Iris pigment epithelial cell (primary cell): Measurements from ENCODE around the gene ZBTB7B.

Experiments used
- DNase-seq: peaks from one replicate; pipeline ENCODE4 v3.0.0-alpha.2; 2011; ENCODE audit warnings: low read depth

ZBTB7B gene

DNA sequence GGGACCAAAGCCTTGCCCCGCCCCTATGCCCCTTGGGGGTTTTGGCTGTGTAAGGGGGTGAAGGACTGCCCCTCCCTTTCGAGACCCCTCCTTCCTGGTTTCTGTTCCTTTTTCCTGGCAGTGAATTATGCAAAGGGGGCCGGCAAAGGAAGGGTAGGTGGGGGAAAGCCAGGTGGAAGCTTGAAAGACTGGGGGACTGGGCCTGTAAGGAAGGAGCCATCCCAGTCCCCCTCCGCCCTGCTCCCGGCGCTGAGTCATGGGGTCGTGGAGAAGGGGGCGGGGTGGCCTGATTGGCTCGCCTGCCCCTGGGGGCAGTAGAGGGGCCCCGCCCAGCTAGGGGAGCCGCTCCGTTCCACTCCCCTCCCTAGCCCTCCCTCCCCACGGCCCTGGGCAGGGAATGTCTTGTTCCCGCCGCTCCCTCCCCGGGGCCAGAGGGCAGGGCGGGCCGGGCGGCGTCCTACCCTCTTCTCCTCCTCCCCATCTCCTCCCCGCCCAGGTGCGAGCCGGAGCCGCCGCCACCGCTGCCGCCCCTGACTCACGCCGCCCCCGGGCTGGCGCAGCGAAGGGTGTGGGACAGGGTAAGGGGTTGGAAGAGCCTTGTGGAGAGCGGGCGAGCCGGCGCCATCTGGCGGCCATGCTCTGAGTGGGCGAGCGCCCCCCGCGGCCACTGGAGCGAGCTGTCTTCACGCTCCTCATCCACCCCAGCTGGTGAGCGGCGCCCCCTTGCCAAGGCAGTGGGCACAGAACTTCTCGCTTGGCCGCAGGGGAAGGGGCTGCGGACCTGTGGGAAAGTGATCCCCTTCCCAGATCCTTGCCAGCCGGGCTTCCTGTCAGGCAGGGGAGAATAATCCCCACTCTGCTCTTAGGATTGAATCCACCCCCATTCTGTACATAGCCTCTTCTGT is 14.7 kb downstream of the ZBTB7B start:
- peak; percentile 88 for DNase-seq

DNA sequence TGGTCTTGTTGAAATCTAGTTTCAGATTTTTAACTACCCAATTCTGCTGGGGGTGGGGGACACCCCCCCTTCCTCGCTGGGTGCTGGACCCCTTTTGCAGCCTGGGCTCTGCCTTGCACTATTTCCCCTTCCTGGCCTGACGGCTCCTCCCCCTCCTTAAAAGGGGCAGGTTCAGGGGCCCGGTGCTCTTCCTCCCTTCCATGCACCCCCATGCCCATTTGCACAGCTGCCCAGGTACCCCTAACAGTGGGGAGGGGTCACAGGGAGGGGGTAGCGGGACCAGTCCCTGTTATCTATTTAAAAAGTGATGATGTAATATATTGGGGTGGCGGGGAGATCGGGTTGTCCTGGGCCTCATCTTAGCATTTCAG is 15.3 kb downstream of the ZBTB7B start:
- no peak for DNase-seq

DNA sequence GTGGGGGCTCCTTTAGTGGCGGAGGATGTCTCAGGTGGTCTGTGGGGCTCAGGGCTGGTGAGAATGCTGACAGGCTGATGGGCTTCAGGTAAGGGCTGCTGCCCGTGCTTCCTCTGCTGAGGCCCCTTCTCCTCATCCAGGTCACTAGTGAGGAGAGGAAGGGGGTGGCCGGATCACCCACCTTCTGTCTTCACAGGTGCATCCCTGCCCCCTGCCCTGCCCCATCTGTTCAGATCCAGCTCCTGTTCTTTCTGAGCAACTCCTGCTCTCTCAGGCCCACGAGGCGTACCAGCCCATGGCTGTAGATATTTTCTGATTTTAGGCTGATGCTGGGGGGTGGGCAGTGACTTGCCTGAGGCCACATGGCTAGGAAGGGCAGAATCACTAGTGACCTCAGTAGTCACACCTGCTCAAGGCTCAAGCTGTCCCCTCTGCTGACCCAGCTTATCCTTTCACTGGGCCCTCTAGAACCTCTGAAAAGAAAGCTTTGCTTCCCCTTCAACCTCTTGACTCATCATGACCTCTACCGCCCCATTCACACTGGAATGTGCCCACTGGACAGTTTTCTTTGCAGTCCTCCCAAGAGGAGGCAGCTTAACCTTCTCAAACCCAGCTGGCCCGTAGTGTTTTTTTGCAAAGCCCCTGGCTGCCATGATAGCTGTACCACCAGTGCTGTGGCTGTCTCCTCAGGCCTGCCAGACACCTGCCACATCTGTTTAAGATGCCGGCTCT is 16.2 kb downstream of the ZBTB7B start:
- DNase-seq, result no peak

DNA sequence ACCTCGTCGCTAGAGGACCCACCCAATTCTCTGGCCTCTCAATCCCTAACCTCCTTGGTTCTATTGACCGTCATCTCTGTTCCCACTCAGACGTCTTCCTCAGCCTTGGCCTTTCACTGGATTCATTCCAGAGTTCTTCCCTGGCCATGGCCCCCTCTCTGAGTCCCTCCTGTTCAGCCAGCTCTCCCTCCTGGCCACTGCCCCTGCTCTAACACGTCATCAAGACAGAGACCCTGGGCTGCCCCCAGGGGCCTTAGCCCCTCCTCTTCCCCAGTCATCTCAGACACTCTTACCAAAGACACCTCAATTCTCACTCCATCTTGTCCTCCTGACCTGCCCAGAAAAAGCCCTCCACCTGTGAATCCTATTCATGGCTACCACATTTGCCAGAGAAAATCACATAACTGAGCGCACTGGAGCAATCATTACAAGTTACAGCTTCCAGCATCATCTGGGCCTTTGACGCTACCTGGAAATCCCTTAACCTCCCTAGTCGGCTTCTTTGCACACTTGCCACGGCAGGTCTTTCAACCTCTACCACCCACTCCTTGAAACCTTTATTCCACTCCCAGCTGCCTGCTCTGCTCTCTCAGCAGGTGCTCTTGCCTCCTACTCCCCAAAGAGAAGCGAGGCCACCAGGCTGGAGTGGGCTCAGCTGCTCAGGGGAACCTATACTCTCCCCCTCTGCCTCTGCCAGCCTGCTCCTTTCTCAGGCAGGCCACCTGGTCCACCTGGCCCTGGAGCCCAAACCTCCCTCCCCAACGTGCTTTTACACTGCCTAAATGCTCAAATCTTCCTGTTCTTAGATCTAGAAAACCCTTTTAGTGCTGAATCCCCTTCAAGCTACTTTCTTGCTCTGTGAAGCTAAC is 17.0 kb downstream of the ZBTB7B start:
- no peak for DNase-seq

DNA sequence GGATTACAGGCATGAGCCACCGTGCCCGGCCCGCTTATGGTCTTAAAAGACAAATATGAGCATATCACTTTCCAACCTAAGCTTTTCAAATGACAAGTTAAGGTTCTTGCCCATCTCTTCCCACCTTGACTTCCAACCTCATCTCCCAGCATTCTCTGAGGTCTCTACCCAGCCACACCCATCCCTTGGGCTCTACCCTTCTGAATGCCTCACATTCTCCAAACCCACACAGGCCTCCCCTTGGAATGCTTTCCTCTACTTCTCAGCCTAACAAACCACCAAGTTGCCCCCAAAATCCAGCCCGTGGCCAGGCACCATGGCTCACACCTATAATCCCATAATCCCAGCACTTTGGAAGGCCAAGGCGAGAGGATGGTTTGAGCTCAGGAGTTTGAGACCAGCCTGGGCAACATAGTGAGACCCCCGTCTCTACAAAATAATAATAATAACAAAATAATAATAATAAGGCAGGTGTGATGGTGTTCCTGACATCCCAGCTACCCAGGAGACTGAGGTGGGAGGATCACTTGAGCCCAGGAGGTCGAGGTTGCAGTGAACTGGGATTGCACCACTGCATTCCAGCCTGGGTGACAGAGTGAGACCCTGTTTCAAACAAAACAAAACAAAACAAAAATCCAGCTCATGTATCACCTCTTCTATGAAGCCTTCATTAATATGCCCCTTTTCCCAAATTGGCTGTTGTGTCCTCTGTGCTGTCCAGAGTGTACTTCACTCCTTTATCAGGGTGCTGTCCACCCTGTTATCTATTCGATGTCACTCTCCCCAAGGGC is 19.7 kb downstream of the ZBTB7B start:
- no peak for DNase-seq

DNA sequence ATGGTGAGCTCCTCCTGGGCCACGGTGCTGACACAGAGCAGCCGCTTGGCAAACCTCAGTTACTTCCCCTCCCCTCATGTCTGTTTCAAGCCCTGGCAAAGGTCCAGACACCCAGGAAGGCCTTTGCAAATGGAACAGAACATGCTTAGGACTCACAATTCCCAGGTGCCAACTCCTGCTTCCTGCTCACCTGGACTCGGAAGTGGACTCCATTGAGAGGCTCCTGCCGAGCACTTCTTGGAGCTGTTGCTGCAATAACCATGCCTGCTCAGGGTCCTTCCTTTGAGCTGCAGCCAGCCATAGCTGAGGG is 20.3 kb downstream of the ZBTB7B start:
- DNase-seq, result no peak

DNA sequence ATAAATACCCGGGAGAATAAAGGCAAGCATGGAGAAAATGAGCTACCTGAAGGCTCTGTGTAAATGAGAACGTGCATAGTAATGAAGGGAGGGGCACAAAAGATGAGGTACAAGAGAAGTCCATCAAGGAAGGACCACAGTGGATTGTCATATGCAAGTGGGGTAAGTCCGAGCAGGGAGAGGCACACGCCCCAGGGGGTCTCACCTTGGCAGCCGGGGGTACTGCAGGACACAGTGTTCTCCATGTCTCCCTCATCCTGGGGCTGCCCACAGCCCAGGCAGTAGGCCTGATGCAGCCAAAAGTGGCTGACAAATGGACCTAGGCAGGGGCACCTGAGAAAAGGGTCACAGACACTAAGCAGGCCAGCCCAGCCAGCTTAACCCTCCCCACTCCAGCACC is 21.0 kb downstream of the ZBTB7B start:
- no peak for DNase-seq

DNA sequence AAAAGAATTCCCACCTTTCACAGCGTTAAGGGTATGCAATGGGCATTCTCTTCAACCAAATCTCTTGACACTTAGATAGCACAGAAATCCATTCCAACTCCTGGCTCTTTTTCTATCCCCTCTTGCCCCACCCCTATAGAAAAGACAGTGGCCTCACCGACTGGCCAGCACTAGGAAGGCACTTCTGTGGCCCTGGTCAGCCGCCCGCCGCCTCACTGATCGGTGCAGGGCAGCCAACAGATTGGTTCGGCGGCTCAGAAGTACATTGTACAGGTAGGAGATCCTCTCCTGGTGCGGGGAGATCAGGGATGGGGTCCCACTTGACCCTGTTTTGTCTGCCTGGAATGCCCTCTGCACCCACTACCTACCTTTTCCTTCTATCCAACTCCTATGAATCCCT is 21.7 kb downstream of the ZBTB7B start:
- no peak for DNase-seq

DNA sequence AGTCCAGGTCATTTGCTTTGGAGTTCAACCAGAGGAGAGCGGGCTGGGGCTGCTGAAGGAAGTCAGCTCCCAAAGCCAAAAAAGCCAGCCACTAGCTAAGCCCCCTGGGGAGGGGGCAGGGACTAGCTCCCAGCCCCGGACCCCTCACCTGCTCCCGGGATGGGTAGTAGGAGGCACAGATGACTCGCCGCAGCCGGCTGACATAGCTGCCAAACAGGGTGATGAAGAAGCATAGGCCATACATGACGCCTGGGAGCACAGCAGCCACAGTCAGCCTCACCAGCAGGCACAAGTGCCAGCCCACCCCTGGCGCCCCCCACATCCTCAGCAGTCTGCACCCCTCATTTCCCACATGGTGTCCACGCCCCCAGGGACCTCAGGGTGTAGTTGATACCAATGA is 23.6 kb downstream of the ZBTB7B start:
- DNase-seq, result no peak

DNA sequence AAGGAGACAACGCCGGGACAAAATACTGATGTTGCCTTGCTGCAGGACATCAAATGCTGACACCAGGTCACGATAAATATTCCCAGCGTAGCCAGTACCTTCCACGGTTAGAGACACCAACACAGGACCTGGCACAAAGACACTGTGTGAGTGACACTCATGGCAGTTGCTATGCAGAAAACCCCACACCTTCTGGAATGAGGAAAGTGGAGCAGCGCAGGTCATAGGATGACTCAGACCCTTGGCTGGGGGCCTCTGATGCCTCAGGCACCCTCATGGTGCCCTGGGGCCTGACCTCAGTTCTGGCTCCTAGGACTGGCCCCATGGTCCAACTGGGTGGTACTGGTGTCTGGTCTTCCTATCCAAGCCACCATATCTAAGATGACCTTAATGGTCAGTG is 24.0 kb downstream of the ZBTB7B start:
- no peak for DNase-seq

DNA sequence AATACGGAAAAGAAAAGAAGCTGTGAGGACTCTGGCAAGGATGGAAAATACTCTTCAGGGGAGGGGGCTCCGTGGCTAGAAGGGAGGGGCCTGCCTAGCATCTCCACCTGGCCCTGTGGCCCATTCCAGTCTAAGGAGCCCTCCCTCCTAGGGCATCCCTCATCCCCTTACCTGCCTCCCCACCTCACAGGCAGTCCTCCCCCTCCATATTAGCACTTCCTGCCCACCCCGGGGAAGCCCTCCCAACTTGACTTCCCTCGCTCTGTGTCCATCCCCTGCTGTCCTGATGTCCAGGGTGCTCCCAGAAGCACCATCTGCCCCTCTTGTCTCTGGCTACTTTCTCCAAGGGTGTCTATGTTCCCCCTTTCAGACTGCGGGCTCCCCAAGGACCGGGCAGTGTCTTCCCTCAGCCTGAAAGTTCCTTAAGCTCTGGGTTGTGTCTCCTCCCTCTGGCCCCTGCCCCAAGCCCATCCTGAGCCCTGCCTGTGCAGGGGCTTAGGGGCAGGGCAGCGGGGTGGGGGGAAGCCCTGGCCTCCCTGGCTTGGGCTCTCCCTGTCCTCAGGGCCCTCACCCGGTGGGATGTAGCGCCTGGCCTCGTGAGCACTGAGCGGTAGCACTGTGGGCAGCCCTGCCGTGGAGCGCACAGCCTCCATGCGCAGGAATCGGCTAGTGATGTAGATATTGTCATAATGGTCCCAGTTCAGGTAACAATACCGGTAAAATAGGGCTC is 27.1 kb downstream of the ZBTB7B start:
- no peak for DNase-seq

DNA sequence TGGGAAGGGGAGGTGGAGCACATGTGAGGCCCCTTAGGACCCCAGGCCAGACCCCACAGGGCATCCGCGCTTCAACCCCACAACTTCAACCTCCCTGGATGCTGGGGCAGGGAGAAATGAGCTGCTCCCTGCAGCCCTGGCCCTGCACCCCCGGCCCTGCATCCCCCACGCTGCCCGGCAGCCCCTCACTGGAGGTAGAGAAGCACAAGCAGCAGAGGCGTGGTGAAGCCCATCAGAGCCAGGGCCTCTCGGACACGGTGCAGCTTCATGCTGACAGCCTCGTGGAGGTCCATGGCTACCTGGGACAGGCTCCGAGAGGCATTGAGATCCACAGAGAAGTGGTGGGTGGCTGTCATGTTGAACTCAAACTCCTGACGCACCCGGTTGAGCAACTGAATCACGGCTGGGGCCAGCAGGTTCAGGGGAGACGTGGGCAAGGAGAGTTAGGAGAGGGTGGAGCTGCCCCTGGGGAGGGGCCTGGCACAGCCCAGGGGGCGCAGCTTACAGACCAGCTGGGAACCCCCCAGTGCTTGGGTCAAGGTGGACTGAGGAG is 27.7 kb downstream of the ZBTB7B start:
- DNase-seq, result no peak

DNA sequence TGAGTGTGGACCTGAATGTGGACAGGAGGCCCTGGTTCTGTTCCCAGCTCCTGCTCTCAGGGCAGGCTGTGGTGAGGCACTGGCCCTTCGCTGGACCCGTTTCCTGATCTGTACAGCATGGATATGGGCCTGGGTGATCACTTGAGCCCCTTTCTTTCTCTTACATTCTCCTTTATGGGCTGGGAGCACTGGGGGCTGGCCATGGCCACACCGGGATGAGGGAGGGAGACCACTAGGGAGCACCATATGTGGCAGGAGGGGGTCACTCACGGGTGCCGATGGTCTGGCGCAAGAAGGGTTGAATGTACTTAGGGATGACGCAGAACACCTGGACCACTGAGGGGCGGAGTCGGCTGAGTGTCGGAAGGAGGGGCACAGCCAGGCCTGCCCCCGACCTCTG is 28.3 kb downstream of the ZBTB7B start:
- no peak for DNase-seq

DNA sequence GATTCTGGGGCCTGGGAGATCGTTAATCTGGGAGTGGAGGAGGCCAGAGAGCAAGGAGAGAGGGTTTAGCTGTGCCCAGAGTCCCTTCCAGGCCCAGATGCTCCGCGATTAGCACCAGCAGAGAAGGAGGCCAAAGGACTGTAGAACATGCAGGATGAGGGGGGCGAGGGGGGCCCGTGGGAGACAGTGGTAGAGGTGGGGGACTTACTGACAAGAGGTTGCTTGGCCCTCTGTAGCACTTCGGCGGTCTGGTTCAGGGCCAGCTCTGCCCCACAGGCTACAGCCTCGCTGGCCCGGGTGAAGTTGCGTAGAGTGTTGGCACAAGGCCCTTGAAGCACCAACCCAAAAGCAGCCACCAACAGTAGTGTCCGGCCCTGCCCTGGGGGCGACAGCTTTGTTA is 30.3 kb downstream of the ZBTB7B start:
- no peak for DNase-seq

DNA sequence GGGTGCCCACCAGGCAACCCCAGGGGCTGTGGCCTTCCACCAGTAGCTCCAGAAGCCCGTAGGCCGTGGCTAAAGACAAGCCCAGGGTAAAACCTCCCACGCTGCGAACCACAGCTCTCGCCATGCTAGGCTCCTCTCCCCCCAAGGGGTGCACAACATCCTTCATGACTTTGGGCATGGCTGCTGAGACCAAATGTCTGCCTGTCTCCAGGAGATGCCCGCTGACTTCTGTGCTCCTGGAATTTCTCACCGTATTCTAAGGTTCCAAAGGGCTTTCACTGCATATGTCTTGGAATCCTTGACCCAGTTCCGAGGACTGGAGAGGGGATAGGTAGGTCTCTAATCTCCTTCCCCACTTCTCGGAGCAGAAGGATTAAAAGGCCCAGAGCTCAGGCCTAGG is 30.9 kb downstream of the ZBTB7B start, which contains the start of the genes DCST1 and DCST2:
TSS of gene DCST1 (plus strand) at position 301 of the 400 bp plus-strand sequence. CDS start 213 bp downstream, outside the sequence.
TSS of gene DCST2 (minus strand) at position 258 of the 400 bp plus-strand sequence. CDS start at position 178, 80 bp downstream.
- no peak for DNase-seq

DNA sequence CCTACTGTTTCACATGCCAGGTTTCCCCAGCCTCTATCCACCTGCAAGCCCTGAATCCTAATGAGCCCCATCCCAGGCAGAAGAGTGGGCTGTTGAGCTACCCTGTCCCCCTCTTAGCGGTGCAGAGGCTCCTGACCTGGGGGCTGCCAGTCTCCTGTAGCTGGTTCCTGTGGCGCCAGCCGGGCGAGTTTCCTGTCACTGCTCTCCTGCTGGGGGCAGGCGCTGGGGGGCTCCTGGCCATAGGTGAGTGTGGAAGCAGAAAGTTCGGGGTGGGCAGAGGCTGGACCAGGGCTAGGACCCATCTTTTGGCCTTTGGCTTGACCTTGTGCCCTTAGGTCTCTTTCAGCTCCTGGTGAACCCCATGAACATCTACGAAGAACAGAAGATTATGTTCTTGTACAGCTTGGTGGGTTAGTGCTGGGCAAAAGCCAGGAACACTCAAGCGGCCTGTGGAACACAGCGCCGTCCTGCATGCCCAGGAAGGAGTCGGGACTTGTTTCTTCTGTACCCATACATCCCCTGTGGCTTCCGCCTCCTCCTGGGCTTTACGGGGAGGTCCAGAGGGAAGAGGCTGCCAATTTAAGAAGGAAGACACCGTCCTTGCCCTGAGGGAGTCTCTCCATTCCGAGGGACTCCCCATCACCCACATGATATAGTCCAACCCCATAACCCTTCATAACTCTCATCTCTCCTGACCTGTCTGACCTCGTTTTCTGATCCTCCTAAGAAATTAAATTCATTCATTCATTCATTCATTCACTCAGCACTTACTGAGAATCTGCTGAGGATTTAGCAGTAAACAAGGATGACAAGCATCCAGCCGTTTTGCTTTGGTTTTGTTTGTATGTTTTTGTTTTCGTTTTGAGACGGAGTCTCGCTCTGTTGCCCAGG is 32.0 kb downstream of the ZBTB7B start:
- DNase-seq, result no peak

DNA sequence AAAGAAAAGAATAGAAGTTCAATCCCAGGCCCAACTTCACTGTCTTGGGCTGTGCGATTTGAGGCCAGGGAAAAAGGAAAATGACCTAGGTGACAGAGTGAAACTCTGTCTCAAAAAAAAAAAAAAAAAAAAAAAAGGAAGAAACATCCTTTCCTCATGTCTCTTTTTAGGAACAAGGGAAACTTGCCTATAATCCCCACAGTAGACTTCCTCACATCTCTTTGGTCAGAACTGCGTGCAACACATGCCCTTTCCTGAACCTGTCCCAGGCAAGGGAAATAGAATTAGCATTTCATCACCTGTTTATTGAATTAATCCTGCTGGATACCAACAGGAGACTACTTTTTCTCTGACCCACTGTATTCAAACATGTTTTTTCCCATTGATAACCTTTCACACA is 33.3 kb downstream of the ZBTB7B start:
- no peak for DNase-seq

DNA sequence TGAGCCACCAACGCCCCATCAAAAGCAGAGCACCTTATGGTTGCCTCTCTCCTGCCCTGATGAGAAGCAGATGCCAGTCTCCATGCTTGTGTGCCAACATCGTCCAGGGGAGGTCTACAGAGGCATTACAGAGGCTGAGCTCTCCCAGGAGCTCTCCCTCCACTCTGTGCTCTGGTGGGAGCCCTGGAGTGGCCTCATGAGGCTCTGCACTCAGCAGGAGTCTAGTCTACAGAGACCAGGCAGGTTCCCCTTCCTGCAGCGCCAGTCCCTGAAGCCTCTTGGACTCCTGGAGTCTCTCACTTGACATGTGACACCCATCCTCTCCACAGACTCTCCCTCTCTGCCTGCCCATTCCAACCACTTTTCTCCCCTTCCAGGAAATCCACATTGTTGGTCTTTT is 34.4 kb downstream of the ZBTB7B start:
- no peak for DNase-seq

DNA sequence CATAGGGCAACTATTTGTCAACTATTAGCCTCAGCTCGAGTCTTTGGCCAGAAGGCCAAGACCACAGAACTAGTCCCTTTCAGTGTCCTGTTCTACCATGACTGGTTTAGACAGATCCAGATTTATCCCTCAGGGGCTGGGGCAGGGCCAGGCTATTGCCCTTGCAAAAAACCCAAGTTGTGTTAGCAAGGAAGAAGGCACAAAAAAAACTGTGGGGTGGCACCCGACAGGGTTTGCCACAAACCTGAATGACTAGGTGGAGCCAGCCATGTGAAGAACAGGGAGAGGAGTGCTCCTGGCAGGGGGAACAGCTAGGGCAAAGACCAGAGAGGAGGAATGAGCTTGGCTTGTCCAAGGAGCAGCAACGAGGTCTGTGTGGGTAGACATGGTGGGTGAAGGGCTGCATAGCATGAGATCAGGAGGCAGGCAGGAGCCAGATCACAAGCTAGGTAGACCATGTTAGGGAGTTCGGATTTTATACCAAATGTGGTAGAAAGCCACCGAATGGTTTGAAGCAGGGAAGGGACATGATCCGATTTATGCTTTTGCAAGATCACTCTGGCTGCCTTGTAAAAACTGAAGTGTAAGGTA is 35.3 kb downstream of the ZBTB7B start:
- DNase-seq, result no peak
